GM21529 (cell line): Measurements from ENCODE around the gene CYB561D2.

Source experiments
- ATAC-seq: cut with Tn5 transposase; IDR thresholded peaks from one replicate; pipeline ENCODE4 v1.9.1; 2021; ENCODE audit not compliant: unreplicated experiment

The CYB561D2 gene

DNA sequence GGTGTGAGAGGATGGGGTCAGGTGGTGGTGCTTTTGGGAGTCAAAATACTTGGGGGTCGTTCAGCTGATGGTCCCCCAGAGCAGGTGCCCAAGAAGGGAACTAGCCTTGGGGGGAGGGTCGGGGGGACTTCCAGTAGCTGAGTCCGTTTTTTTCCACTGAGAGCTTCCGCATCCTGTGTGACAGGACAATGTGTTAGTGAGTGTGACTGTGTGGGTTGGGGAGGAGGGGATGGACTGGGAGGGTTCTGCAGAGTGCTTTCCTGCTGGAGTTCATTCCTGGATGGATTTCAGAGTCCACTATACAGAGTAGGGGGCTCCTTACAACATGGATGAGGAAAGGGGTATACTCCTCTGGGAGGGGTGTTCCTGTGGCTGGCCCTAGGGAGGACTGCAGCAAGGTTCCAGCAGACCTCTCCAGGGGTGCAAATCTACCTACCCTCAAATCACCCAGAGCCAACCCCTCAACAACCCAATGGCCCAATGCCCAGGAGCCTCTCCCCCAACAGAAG lies 27.5 kb upstream of the CYB561D2 start:
- ATAC-seq: no peak

DNA sequence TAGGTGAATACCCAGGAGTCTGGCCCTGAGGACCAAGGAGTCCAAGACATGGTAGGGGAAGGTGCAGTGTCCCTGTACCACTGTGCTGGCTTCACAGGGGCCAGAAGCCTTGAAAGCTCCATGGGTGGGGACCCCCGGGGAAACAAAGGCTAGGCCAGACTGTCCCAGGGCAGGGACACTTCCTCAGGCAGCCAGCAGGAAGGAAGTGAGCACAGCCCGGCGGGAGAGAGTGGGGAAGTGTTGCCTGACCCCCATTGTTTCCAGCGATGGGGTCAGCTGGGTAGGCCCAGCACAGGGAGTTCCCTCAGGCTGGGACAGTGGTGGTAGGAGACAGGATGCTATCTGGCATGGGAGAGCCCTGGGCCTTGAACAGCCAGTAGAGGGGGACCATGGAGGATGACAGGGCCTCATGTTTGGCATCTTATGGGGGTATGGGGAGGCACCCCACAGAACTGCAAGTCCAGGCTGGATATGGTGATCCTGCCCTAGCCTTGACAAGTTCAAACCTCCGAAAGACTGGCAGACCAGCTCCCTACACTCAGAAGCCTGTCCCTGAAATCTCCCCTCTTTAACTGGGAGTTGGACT lies 27.0 kb upstream of the CYB561D2 start:
- ATAC-seq: no peak

DNA sequence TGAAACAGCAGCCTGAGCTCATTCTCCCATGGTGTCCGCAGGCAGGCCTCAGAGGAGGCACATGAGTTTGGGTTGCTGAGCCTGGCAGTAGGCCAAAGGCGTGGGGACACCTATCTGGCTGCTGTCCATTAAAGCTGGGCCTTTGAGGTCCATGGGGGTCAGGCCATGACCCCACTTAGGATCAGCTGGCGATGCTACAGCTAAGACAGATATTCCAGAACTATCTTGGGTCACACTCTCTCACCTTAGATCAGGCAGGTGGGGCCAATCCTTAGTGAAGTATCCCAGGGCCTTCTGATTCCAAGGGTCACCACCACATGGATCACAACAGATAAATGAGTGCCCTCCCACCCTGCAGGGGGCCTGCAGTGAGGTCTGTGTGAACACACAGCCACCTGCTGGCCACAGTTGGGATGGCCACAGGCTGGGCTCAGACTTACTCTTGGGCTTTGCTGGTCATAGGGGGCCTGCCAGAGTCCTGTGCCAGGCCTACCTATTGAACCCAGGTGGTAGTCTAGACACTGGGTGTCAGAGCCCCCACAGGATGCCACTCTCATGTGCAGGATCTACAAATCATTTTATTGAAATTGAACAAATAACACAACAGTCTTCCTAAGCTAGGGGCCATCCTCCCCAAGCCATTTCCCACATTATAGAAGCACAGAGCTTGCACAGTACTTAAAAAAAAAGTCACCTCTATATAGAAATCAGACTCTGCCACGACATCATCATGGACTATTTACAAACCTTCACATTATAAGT lies 26.1 kb upstream of the CYB561D2 start:
- ATAC-seq: no peak

DNA sequence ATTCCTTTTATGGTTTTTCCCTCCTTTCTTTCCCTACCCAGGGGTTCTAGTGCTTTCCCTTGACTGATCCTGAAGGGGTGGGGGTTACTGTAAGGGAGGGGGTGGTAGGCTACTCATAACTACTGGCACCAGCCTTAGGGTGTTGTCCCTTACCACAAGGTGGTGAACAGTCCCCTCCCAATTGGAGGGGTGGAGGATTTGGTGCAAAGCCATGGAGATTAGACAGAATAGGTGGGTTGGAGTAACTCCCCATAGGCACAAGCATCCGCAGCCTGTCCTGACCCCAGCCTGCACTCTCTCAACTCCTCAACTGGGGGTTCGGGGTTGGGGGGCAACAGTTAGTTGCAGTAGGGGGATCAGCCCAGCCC lies 25.6 kb upstream of the CYB561D2 start:
- no peak for ATAC-seq

DNA sequence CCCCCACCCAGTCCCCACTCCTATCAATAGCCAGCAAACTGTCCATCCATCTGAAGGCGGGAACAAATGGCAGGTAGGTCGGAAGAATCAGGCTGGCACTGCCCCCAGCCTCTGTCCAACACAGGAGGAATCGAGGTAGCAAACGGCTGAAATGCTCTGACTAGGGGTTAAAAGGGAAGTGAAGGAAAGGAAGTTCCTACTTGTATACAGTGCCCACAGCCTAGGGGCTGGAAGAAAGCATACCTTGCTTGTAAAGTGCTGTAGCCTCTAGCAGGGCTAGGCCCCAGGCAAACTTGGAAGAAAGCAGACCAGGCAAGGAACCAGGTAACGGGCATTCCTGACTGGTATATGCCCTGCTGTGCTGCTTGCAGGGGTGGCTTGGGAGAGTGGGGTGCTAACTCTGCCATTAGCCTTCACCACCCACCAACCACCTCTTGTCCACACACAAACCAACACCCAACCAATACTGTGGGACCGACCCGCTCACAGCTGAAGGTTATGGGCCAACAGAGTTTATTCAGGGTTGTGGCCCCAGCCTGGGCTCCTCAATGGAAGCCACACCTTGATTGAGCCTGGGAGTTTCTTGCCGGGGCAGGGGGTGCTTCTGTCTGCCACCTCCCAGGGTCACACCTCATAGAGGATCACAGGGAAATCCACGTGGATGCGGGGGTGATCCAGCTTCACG lies 25.0 kb upstream of the CYB561D2 start:
- ATAC-seq: no peak

DNA sequence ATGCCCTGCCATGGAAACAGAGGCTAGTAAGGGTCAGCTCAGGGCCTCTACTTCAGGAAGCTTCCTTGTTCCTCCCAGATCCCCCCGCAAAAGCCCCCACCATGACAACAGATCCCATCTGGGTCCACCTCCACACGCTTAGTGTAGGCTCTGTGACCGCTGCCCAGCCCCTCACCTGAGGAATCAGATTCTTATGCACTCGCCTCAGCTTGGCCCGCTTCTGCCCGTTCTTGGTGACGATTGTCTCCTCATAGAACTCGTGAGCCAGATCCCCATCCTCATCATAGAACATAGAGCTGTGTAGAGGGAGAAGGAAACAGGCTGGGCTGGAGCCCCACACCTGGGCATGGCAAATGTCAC lies 24.5 kb upstream of the CYB561D2 start:
- no peak for ATAC-seq

DNA sequence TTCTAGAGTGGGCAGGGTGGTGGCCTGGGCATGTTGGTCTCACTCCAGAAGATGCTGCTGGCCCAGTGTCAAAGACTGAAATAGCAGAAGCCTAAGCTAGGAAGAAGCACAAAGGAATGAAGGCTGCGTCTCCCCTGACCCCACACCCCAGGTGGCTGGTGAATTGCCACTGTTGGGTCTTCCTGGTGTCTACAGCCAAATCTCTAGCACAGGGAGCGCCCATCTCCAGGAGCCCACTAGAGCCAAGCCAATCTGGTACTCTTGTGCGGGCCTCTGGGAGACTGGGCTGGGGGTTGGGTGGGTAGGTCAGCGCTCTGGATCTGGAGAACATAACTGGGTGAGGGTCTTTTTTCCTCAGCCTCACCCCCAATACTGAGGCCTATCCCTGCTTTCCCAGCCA lies 23.5 kb upstream of the CYB561D2 start:
- no peak for ATAC-seq

DNA sequence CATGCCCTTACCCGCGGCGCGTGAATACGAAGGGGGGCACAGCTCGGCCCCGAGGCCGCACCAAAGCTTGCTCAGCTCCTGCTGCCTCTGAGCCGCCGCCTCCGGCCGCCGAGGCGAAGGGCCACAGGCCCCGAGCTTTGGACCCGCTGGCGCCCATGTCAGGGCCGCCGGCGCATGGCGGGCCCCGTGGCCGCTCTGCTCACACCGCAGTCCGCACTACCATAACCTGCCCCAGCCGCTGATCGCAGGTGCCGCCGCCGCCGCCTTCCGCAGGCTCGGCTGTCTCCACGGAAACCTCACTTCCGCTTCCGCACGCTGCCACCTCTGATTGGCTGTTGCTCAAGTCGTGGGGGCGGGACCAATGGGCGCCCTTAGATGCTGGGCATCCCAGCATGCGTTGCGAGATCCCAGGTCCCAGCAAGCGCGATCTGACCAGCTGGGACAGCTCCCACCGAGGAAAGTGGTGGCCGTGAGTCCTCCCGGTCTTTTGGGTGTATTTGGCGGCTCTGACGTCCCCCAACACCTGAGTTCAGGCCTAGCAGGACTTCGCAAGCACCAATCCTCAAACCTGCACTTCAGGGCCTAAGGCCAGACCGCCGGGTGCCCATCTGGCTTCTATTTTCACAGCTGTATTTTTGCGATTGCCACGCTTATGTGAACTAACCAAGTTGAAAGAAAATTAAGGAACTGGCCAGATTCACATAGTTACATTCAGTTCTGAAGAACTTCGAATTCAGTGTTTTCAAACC lies 22.5 kb upstream of the CYB561D2 start, which contains the start of gene TUSC2:
Gene TUSC2, minus strand, starts transcription at position 281 of the 749 bp plus-strand sequence. Its CDS starts 124 bp downstream, at position 157.
- ATAC-seq: peak; percentile 94

DNA sequence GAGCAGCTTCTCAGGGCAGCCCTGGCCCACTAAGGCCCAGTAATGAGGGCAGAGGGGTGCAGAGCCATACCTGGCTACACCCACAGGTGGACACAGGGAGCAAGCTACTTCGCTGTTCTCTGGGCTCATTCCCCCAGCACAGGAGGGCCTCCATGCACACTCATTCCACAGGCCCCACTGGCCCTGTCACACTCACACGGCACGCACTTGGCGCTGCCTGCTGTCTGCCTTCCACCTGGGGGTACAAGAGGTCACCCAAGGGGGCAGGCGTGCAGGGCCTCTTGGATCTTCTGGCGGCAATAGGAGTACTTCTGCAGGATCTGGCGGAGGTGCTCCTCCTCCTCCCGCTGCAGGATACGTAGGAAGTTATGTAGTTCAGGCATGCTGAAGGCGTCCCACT lies 20.3 kb upstream of the CYB561D2 start:
- no peak for ATAC-seq

DNA sequence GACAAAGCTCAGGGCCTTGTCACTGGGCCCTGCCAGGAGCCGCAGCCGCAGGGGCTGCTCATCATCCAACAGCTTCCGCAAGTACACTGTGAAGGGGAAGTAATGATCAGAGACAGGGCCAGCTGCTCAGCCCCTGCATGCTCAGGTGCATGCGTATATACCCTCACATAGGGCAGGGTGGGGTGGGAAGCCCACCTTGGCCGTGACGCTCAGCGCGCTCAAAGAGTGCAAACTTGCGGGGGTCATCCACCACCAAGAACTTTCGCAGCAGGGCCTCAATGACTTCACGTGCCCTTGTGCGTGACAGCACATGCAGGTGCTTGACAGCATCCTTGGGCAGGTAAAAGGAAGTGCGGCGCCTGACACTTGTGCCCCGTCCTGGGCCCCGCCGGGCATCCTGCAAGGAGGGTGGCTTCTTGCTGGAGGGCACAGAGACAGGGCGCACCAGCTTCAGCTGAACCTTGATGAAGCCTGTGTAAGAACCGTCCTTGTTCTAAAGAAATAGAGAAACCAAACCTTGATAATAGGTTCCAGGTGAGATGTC lies 19.2 kb upstream of the CYB561D2 start:
- no peak for ATAC-seq

DNA sequence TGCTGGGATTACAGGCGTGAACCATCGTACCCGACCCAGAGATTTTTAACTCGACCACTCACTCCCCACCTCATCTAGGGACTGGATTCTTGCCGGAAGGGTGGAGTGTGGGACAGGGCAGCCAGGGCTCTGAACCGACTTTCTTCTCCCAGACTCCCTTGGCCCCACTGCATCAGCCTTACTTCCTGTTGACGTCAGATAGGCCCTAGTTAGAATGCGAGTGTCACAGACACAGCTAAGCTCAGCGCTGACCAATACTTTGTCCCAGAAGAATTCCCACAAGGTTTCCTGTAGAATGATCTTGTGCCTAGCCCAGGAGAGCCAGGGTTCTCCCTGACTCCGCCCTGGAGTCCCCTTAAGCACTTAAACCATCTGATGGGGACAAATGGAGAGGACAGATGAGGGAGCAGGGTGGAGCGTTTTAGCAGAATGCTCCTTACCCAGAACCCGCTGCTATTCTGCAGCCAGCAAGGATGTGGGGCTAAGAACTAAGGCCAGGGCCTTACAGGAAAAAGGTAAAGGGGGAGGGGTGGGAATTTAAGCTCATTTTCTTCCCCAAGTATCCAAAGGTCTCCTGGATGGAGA lies 16.8 kb upstream of the CYB561D2 start:
- ATAC-seq: no peak

DNA sequence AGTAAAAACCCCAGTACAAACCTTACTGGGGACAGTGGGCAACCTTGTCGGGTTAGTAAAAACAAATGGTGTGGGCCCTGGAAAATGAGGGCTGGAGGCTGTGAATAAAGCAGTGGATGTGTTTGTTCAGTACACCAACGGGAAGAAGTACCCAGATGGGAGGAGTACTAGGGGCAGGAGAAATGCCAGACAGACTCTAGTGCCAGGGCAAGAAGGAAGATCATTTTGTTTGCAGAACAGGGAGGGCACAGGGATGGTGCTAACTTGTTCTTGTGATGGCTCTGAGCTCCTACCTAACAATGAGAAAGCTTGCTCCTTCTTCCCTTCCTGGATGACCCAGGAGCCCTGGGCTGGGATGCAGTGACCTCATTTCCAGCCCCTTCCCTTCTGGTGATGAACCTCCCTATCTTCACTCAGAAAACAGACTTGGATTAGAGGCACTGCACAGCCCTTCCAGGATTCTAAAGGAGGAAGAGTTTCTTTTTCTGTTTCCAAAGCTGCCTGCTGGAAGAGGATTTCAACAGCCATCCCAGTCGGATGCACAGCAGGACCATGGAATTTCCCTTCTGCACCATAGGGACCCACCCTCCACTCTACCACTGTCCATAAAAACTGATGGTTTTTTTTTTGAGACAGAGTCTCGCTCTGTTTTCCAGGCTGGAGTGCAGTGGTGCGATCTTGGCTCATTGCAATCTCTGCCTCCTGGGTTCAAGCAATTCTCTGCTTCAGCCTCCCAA lies 16.2 kb upstream of the CYB561D2 start:
- ATAC-seq: no peak

DNA sequence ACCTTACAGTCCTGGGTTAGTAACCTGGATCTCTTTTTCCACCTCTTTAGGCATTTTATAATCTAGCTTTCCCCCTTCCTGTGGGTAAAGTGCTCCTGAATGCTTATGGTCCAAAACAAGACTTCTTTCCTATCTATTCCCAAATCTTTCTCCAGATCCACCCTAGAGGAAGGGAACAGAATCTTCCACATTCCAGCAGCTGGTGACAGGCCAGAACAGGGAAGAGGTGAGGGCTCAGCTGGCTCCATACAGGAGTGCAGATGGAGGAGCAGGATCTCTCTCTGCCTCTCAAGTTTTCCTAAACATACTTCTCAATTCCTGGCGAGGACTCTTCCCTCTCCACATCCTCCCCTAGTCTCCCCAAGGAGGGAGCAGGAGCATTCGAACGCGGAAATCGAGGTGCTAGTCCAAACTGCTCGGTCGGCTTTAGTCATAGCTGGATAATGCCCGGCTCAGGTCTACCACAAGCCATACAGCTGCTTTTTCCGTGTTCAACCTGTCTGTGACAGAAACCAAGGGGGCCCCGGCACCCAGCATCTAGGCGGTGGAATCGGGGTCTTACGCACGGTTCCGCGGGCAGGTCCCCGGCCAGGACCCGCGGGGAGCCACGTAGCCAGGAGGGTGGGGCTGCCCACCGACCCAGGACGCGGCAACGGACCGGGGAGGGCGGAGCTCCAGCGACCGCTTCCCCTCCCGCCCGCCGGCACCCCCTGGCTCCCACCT lies 14.0 kb upstream of the CYB561D2 start:
- peak; percentile 22 for ATAC-seq

DNA sequence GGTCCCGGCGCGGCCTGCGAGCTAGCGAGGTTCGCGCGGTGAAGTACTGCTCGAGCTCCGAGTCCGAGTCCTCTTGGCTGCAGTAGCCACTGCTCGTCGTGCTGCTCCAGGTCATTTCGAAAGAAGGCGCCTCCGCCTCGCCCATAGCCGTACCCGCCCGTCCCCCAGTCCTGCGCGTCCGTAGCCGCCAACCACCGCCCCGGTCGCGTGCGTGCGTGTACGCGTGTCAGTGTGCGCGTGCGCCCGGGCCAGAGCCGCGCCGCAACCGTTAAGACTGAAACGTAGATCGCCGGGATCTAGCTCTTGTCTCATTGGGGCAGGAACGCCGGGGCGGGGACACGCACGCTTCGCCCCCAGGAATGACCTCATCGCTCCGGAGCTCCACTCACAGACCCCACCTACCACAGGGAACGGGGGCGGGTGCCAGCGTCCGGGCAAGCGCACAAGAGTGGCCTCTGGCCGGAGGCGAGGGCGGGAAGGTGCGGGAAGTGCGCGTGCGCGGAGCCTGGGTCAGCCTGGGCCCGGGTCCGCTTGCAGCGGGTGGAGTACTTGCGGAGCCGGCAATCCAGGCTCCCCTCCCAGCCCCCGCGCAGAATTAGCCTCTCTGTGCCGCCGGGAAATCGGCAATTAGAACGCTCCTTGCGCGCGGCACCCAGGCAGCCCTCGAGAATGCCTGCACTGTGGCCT lies 13.3 kb upstream of the CYB561D2 start:
- ATAC-seq: peak; percentile 67

DNA sequence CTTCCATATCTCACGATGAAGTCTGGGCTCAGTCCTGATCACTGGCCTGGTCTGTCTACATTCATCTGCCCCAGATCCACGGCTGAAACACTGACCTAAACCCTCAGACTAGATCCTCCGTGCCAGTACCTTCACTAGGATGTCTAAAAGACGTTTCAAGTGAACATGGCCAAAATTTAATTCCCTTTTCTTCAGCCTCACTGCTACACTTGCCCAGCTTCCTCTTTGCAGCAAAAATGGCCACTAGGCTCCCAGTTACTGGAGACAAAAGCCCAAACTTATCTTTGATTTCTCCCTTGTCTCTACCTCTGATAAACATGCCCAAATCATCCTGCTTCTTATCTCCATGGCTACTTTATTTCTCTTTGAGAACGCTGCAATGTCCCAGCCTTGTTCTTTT lies 11.7 kb upstream of the CYB561D2 start:
- no peak for ATAC-seq

DNA sequence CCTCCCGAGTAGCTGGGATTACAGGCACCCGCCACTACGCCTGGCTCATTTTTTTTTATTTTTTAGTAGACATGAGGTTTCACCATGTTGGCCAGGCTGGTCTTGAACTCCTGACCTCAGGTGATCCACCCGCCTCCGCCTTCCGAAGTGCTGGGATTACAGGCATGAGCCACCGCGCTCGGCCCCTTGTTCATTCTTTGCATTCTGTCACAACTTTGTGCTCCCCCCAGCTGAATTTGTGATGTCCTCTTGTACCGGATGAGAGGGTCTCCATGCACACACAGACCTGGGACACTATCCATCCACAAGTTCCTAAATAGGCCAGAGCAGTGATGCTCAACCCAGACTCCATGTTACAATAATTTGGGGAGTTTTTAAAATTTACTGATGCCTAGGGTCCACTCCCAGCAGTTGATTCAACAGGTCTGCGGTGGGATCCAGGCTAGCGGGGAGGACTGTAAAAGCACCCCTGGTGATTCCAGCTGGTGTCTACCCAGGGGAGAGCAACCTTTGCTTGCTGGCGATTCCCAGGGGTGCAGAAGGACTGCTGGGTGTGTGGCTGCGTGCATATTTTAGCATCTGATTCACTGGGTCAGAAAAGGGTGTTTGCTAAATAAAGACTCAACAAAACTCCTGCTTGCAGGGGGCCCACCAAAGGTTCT lies 11.0 kb upstream of the CYB561D2 start:
- no peak for ATAC-seq

DNA sequence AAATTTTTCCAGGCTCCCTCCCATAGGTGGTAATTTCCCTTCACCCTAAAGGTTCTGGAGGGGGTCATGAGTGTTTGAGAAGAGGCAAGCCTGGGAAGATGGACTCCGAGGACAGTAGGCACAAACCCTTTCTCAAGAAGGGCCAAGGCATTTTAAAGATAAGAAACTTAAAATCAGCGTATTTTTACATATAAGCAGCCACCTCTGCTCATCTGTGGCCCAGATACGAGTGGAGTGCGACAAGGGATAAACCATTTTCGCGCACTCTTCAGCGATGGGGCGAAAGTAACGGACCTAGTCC lies 10.6 kb upstream of the CYB561D2 start:
- ATAC-seq: no peak
